Thyroid gland (tissue), 4 donors: ENCODE measurements around the gene RPTN. TPM values are rescaled to one million over a fixed set of nuclear protein-coding genes. Genes with fewer than 3 reads are reported as not detected.

Source experiments
- DNase-seq, 2 donors: peaks; one replicate each; pipeline ENCODE4 v3.0.0-alpha.2; 2019
- H3K27ac ChIP-seq, 3 donors: fragments of 200-600 bp; sonication (generic); 1 replicate in 2 of 3; 2 replicates in 1 of 3; pipeline ENCODE4 v1.5.1; 2016 to 2019; ENCODE audit warnings: mild to moderate bottlenecking in 1 of 3, moderate library complexity in 1 of 3
- H3K27me3 ChIP-seq: fragments of 200-600 bp; sonication (generic); one replicate; pipeline ENCODE4 v1.5.1; 2019
- H3K36me3 ChIP-seq, 2 donors: fragments of 200-600 bp; sonication (generic); one replicate each; pipeline ENCODE4 v1.5.1; 2016 to 2019
- H3K4me1 ChIP-seq, 2 donors: fragments of 200-600 bp; sonication (generic); one replicate each; pipeline ENCODE4 v1.5.1; 2017 to 2019
- H3K4me3 ChIP-seq, 3 donors: fragments of 200-600 bp; sonication (generic); replicated peaks in 1 of 3; 1 replicate in 2 of 3; 2 replicates in 1 of 3; pipeline ENCODE4 v1.5.1; 2016; ENCODE audit warnings: mild to moderate bottlenecking in 1 of 3
- H3K9me3 ChIP-seq: fragments of 200-600 bp; sonication (generic); one replicate; pipeline ENCODE4 v1.5.1; 2017
- POLR2A ChIP-seq, 2 donors: fragments of 450-650 bp; IDR thresholded peaks; one replicate each; pipeline ENCODE4 v1.6.1; 2017; ENCODE audit warnings: antibody characterized with exemption in 2 of 2, mild to moderate bottlenecking in 2 of 2, moderate library complexity in 1 of 2
- WGBS, 2 donors: methylation state at CpG; one replicate each; pipeline ENCODE4 v1.1.5; 2017; 5-methylcytosine and 5-hydroxymethylcytosine counted together
- intact Hi-C: fragments of 100-400 bp; cut with DNase I; formaldehyde crosslinking; loops from one replicate; pipeline ENCODE4 v1.15.1; 2023
- total RNA-seq, 4 donors: library from RNA; depleted of rRNA; stranded (reverse); fragments of >200 nt; gene quantifications; one replicate each; pipeline ENCODE4 v1.2.3, GENCODE V29; 2016
- TF ChIP-seq, protein P1 (sequence below), 6 experiments: fragments of 200-600 bp in 3 of 6; fragments of 450-650 bp in 3 of 6; sonication (generic) in 3 of 6; IDR thresholded peaks; one replicate each; pipeline ENCODE4 v1.5.1; 2016 to 2019; ENCODE audit warnings: antibody characterized with exemption in 6 of 6, mild to moderate bottlenecking in 2 of 6, inconsistent platforms in 1 of 6, moderate library complexity in 1 of 6

RPTN gene
- total RNA-seq, 4 donors from 2014 or later = not detected

DNA sequence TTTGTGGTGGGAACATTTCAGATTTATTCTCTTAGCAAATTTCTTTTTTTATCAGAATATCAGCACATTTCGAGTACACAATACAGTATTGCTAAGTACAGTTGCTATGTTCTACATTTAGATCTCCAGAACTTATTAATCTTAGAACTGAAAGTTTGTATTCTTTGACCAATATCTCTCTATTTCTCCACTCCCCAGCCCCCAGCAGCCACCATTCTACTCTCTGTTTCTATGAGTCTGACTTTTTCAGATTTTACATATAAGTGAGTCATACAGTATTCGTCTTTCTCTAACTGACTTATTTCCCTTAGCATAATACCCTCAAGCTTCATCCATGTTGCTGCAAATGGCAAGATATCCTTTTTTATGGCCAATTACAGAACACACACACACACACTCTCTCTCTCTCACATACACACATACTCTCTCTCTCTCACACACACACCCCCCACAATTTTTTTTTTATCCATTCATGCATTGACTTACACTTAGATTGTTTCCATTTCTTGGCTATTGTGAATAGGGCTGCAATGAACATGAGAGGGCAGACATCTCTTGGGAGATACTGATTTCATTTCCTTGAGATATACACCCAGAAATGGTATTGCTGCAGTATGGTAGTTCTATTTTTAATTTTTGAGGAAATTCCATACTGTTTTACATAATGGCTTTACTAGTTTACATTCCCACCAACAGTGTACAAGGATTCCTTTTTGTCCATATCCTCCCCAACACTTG lies 15.7 kb downstream of the RPTN start:
- intact Hi-C loops = loop anchor here (10.0 kb wide), 1 partner anchor 89 kb away; no protein-coding TSS in a partner anchor
- H3K36me3 ChIP-seq = no peaks in the 10 kb centered on the region
- H3K27ac ChIP-seq = no peak overlapping the region
- WGBS, 2 donors = 79 to 84% methylated on average over 2 of the region's 2 CpGs
- H3K4me1 ChIP-seq = no peaks in the 10 kb centered on the region
- no peak for TF ChIP-seq POLR2A (IDR thresholded peaks at IDR 0.05)
- TF ChIP-seq, protein P1, sequence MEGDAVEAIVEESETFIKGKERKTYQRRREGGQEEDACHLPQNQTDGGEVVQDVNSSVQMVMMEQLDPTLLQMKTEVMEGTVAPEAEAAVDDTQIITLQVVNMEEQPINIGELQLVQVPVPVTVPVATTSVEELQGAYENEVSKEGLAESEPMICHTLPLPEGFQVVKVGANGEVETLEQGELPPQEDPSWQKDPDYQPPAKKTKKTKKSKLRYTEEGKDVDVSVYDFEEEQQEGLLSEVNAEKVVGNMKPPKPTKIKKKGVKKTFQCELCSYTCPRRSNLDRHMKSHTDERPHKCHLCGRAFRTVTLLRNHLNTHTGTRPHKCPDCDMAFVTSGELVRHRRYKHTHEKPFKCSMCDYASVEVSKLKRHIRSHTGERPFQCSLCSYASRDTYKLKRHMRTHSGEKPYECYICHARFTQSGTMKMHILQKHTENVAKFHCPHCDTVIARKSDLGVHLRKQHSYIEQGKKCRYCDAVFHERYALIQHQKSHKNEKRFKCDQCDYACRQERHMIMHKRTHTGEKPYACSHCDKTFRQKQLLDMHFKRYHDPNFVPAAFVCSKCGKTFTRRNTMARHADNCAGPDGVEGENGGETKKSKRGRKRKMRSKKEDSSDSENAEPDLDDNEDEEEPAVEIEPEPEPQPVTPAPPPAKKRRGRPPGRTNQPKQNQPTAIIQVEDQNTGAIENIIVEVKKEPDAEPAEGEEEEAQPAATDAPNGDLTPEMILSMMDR (IDR thresholded peaks at IDR 0.05) = no peak
- no peaks in the 10 kb centered on the region for H3K9me3 ChIP-seq
- H3K27me3 ChIP-seq = no peaks in the 10 kb centered on the region
- DNase-seq = no peak
- H3K4me3 ChIP-seq = no peak overlapping the region

DNA sequence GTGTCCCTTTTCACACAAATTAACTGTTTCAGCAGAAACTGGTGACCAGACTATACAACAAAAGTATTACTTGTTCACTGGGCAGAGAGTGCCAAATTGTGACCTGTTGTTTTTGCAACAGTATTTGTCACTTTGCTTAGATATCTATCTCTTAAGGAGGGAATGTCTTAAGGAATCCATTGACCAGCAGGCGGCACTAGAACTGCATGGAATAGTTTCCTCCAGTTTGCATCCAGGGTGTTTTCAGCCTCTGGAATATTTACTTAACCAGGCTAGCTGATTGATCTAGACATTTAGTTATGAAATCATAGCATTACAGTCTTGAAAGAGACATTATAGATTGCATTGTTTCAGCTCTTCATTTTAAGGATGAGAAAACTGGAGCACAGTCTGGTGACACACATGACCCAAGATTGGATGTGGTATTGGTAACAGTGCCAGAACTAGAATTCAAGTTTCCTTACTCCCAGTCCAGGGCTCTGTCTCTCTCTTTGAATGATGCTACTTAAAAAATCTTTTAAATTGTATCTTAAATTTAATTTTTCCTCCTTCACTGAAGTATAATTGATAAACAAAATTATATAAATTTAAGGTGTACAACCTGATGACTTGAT lies 16.9 kb downstream of the RPTN start:
- peak; percentile 71 to 77 for DNase-seq
- no peaks in the 10 kb centered on the region for H3K36me3 ChIP-seq
- intact Hi-C loops = loop anchor here (10.0 kb wide), 1 partner anchor 87 kb away; no protein-coding TSS in a partner anchor
- H3K27ac ChIP-seq = no peak overlapping the region
- H3K4me3 ChIP-seq = no peak overlapping the region
- 0 to 4% methylated on average over 1 of the region's 1 CpG for WGBS, 2 donors
- no peaks in the 10 kb centered on the region for H3K9me3 ChIP-seq
- H3K4me1 ChIP-seq = no peaks in the 10 kb centered on the region
- TF ChIP-seq, protein P1 (IDR thresholded peaks at IDR 0.05) = peak; percentile 38 to 90 (median 76)
- no peak for TF ChIP-seq POLR2A (IDR thresholded peaks at IDR 0.05)
- H3K27me3 ChIP-seq = no peaks in the 10 kb centered on the region

GRCh38 chr1:152137215-152137614 lies 21.8 kb downstream of the RPTN start:
- Histone ChIP-seq H3K27me3 (peaks cover 4% of the 10 kb centered on the region), H3K36me3 (no peaks in the 10 kb centered on the region), H3K4me1 (no peaks in the 10 kb centered on the region), H3K27ac (no peak overlapping the region), H3K9me3 (no peaks in the 10 kb centered on the region), H3K4me3 (no peak overlapping the region)
- no peak for TF ChIP-seq POLR2A (IDR thresholded peaks at IDR 0.05)
- TF ChIP-seq, protein P1 (IDR thresholded peaks at IDR 0.05) = no peak
- no peak for DNase-seq
- intact Hi-C loops = no loop called here

GRCh38 chr1:152130186-152130585 lies 28.8 kb downstream of the RPTN start:
- intact Hi-C loops = no loop called here
- H3K4me3 ChIP-seq = no peak overlapping the region
- no peaks in the 10 kb centered on the region for H3K36me3 ChIP-seq
- no peaks in the 10 kb centered on the region for H3K9me3 ChIP-seq
- TF ChIP-seq, protein P1 (IDR thresholded peaks at IDR 0.05) = no peak
- TF ChIP-seq POLR2A (IDR thresholded peaks at IDR 0.05) = no peak
- H3K27me3 ChIP-seq = peaks cover 3% of the 10 kb centered on the region
- no peaks in the 10 kb centered on the region for H3K4me1 ChIP-seq
- no peak for DNase-seq
- H3K27ac ChIP-seq = no peak overlapping the region

DNA sequence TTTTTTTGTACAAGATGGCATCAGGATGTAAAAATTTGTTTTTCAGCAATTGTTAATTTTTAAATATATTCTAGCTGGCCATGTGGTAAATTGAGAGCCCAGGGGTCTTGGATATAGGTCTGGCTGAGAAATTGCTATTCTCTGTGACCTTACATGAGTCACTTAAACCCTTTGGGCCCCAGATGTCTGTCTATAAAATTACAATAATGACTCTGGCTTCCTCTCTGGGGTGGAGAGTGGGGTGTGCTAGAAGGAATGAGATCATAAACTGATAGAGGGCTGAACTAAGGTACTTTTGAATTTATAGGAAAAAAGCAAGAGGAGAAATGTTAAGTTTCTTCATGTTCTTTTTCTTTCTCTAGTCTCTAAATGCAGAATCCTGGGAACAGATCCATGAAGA lies 31.4 kb downstream of the RPTN start:
- H3K36me3 ChIP-seq = no peaks in the 10 kb centered on the region
- no peak for DNase-seq
- no peaks in the 10 kb centered on the region for H3K9me3 ChIP-seq
- no peak overlapping the region for H3K4me3 ChIP-seq
- no peaks in the 10 kb centered on the region for H3K27me3 ChIP-seq
- intact Hi-C loops = no loop called here
- no peak overlapping the region for H3K27ac ChIP-seq
- no peaks in the 10 kb centered on the region for H3K4me1 ChIP-seq
- TF ChIP-seq POLR2A (IDR thresholded peaks at IDR 0.05) = no peak
- TF ChIP-seq, protein P1 (IDR thresholded peaks at IDR 0.05) = no peak
